Ureter (tissue), 1 donor: ENCODE measurements around the gene CPNE2. TPM values are rescaled to one million over a fixed set of nuclear protein-coding genes. Genes with fewer than 3 reads are reported as not detected.

Experiments
- DNase-seq: peaks from one replicate; pipeline ENCODE4 v3.0.0-alpha.2; 2020; ENCODE audit warnings: low spot score
- total RNA-seq: library from RNA; stranded (reverse); gene quantifications from one replicate; pipeline ENCODE4 v1.2.4, GENCODE V29; 2023
- donor health status: DM: yes; HTN: yes; CAD: no.

CPNE2 gene
- total RNA-seq, 1 donor from 2014 or later = 19.8 TPM

GRCh38 chr16:57123974-57124674 lies 31.7 kb downstream of the CPNE2 start:
- no peak for DNase-seq

- no peak for DNase-seq
Observed at GRCh38 chr16:57125376-57125775, 33.0 kb downstream of the CPNE2 start.

GRCh38 chr16:57125969-57126368 lies 33.6 kb downstream of the CPNE2 start:
- no peak for DNase-seq

GRCh38 chr16:57126411-57126810 lies 34.0 kb downstream of the CPNE2 start:
- DNase-seq = no peak

GRCh38 chr16:57127037-57127763 lies 34.8 kb downstream of the CPNE2 start:
- DNase-seq = no peak

- DNase-seq = no peak
Observed at GRCh38 chr16:57127836-57128235, 35.5 kb downstream of the CPNE2 start.

- no peak for DNase-seq
Observed at GRCh38 chr16:57128771-57129389, 36.5 kb downstream of the CPNE2 start.

- DNase-seq = no peak
Observed at GRCh38 chr16:57130950-57131321, 38.6 kb downstream of the CPNE2 start.

- DNase-seq = no peak
Observed at GRCh38 chr16:57131351-57131970, 39.1 kb downstream of the CPNE2 start.

- no peak for DNase-seq
Observed at GRCh38 chr16:57132470-57132869, 40.1 kb downstream of the CPNE2 start.

- no peak for DNase-seq
Observed at GRCh38 chr16:57133031-57133430, 40.6 kb downstream of the CPNE2 start.

GRCh38 chr16:57133886-57134285 lies 41.5 kb downstream of the CPNE2 start:
- DNase-seq = no peak

GRCh38 chr16:57134982-57135381 lies 42.6 kb downstream of the CPNE2 start:
- no peak for DNase-seq

GRCh38 chr16:57137043-57137442 lies 44.7 kb downstream of the CPNE2 start:
- no peak for DNase-seq

- DNase-seq = no peak
Observed at GRCh38 chr16:57137566-57138273, 45.3 kb downstream of the CPNE2 start.

GRCh38 chr16:57138281-57138935 lies 46.0 kb downstream of the CPNE2 start:
- no peak for DNase-seq

GRCh38 chr16:57140931-57141668 lies 48.7 kb downstream of the CPNE2 start:
- DNase-seq = no peak

GRCh38 chr16:57141822-57142631 lies 49.6 kb downstream of the CPNE2 start:
- no peak for DNase-seq

GRCh38 chr16:57143149-57143921 lies 51.0 kb downstream of the CPNE2 start:
- no peak for DNase-seq
